Astrocyte of the spinal cord (primary cell): Measurements from ENCODE around the gene RTP2.

Source experiments
- DNase-seq: peaks from one replicate; pipeline ENCODE4 v3.0.0; 2011; ENCODE audit warnings: low read depth, low spot score
- H3K4me3 ChIP-seq: 2 replicates; pipeline ENCODE4 v1.5.1; 2011; ENCODE audit warnings: low read depth, mild to moderate bottlenecking, low read length, moderate library complexity
- in situ Hi-C: cut with HindIII; loops from 2 replicates; pipeline ENCODE4 v1.10.0; 2017; ENCODE audit warnings: low sequenced_read_pairs
- TF ChIP-seq, protein P1 (sequence below): IDR thresholded peaks from 2 replicates; pipeline ENCODE4 v1.5.1; 2012; ENCODE audit warnings: low read depth, mild to moderate bottlenecking, low read length, inconsistent platforms

The RTP2 gene

GRCh38 chr3:187702507-187703033 is at the start of gene RTP2:
RTP2 (minus strand) TSS chr3:187702557; CDS start chr3:187702128, 429 bp downstream.
- TF ChIP-seq, protein P1, sequence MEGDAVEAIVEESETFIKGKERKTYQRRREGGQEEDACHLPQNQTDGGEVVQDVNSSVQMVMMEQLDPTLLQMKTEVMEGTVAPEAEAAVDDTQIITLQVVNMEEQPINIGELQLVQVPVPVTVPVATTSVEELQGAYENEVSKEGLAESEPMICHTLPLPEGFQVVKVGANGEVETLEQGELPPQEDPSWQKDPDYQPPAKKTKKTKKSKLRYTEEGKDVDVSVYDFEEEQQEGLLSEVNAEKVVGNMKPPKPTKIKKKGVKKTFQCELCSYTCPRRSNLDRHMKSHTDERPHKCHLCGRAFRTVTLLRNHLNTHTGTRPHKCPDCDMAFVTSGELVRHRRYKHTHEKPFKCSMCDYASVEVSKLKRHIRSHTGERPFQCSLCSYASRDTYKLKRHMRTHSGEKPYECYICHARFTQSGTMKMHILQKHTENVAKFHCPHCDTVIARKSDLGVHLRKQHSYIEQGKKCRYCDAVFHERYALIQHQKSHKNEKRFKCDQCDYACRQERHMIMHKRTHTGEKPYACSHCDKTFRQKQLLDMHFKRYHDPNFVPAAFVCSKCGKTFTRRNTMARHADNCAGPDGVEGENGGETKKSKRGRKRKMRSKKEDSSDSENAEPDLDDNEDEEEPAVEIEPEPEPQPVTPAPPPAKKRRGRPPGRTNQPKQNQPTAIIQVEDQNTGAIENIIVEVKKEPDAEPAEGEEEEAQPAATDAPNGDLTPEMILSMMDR: no peak
- in situ Hi-C loops: no loop called here
- DNase-seq: no peak
- H3K4me3 ChIP-seq: no peak within 1 kb of the TSS

GRCh38 chr3:187750513-187751123 is 48.3 kb upstream of the RTP2 start:
- peak overlapping the region; percentile 9 for H3K4me3 ChIP-seq
- peak; percentile 33 for DNase-seq
- TF ChIP-seq, protein P1: no peak
- in situ Hi-C loops: no loop called here

GRCh38 chr3:187750006-187750512 is 47.7 kb upstream of the RTP2 start:
- TF ChIP-seq, protein P1: no peak
- peak overlapping the region; percentile 9 for H3K4me3 ChIP-seq
- DNase-seq: peak; percentile 46
- in situ Hi-C loops: no loop called here

GRCh38 chr3:187748050-187748481 is 45.7 kb upstream of the RTP2 start:
- DNase-seq: peak; percentile 81
- in situ Hi-C loops: loop anchor here (25.0 kb wide), 4 partner anchors 539 to 1389 kb away; no protein-coding TSS in a partner anchor
- no peak overlapping the region for H3K4me3 ChIP-seq
- TF ChIP-seq, protein P1: peak; percentile 99

DNA sequence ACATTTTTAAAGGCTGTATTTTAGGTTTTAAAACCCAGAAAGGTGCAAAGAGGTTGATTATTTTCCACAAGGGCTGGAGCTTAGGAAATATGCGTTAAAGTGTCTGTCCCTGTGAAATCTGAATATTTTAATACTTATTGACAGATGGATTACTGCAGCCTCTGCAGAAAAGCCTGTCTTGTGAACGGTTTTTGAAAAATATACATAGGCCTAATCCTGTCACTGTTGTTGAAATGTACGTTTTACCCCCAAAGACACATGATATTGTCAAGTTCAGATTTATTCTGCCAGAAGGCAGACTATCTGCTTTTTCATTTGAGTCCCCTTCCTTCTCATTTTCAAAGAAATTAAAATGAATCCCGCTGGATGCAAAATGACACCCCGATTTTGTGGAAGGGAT is 45.1 kb upstream of the RTP2 start:
- H3K4me3 ChIP-seq: no peak overlapping the region
- DNase-seq: no peak
- in situ Hi-C loops: loop anchor here (25.0 kb wide), 4 partner anchors 540 to 1390 kb away; no protein-coding TSS in a partner anchor
- TF ChIP-seq, protein P1: no peak

- H3K4me3 ChIP-seq: peak overlapping the region; percentile 99
- in situ Hi-C loops: loop anchor here (25.0 kb wide), 4 partner anchors 541 to 1391 kb away; no protein-coding TSS in a partner anchor
- TF ChIP-seq, protein P1: no peak
- DNase-seq: peak; percentile 61
Observed at GRCh38 chr3:187746442-187747281, 44.3 kb upstream of the RTP2 start.
